Measurements from ENCODE around the gene SMG1.

The SMG1 gene

DNA sequence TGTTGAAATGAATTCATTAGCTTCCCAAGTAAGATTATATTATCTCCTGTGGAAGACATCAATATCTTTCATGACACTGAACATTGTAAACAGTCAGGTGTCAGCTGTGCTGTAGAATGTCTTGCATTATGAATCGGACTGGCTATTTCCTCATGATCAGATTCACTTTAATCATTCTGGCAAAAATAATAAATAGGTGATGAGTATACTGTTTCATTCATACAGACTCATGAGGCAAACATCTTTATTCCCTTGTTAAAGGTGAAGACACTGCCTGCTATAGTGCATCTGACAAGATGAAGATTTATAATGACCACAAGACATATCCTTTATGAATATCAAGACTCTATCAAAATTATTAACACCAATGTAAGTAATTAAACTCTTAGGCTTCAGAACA lies 73.6 kb downstream of the SMG1 start:
- DNase-seq (ENCODE audit: low read depth, low spot score), result no peak

GRCh38 chr16:18846416-18846815 lies 79.8 kb downstream of the SMG1 start:
- no peak for DNase-seq (ENCODE audit: low read depth, low spot score)

- no peak for DNase-seq (ENCODE audit: low read depth, low spot score)
Observed at GRCh38 chr16:18842565-18842964, 83.6 kb downstream of the SMG1 start.

- DNase-seq (ENCODE audit: low read depth, low spot score), result no peak
Observed at GRCh38 chr16:18841833-18842525, 84.2 kb downstream of the SMG1 start.

DNA sequence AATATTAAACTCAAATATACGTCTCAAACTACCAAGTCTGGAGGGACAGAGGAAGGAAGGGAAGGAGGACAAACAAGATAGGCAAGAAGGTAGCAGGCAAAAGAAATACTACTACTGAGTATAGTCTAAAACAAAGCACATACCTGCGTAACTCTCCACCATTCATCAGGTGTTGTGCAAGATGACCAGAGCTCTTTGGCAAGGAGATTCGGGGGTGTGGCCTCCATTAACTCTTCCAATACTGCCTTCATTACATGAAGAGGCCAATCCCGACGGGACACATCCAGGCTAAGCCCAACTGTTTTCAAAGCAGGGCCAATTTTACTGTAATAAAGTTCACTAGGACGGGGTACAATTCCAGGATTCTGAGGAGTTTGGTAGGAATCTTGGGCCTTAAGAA lies 86.7 kb downstream of the SMG1 start:
- DNase-seq (ENCODE audit: low read depth, low spot score), result no peak

GRCh38 chr16:18836702-18837101 lies 89.5 kb downstream of the SMG1 start:
- DNase-seq (ENCODE audit: low read depth, low spot score), result no peak

DNA sequence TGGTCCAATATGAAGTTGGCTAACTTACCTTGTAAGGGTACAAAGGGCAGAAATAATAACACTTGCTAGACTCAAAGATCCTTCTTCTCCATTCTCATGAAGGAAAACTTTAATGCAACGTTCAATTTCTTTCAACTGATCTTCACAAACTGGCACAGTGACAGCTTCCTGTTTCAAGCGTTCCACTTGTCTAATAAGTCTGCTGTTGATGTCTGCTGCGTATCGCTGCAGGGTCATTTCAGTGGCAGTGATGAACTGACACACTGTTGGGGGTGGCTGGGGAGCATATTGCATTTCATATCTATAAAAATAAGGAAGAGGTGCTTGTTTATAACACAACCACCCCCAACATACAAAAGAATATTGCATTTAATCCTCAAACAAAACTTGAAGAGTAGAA lies 91.3 kb downstream of the SMG1 start:
- no peak for DNase-seq (ENCODE audit: low read depth, low spot score)

DNA sequence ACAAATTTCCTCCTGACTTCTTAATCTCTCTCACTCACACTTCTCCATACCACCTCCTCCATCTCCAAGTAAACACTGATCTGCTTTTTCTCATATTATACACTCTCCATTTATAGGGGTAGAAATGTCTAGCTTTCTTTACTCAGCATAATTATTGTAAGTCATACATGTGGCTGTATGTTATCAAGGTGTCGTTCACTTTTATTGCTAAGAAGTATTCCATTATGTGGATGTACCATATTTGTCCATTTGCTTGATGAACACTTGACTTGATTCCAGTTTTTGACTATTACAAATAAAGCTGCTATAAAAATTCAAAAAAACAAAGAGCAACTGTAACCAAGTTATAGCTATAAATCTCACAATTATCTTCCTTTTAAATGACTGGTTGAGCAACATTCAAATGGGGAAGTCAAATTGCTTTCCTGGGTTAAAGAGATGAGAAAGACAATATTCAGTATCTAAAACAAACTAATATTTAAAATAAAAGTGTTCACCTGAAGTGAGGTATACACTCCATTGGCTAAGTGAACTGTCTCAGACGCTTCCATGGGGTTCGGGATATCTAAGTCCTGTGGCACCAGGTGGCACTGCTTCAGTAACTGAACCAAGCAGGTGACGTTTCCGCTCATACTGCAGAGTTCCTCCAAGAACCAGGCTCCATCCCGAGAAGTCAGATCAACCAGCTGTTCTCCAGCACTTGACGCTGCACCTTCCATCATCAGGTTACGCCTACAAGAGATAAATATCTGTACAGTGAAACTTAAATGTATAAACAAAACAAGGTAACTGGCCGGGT lies 92.3 kb downstream of the SMG1 start:
- DNase-seq (ENCODE audit: low read depth, low spot score), result no peak

DNA sequence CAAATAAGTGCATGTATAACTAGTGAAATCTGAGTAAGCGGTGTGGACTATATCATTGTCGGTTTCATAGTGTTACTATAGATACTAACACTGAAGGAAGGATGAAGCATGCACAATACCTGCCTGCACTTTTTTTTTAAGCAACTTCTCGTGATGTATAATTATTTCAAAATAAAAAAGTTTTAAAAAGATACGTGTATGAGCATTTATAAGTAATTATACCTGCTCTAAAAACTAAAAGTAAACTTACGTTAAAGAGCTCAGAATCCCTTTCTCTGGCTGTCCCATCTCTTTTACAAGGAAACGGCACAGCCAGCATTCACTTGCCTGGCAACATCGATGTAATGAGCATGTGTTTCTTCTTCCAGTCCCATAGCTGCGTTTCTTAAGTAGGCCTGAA lies 93.6 kb downstream of the SMG1 start:
- DNase-seq (ENCODE audit: low read depth, low spot score), result no peak

GRCh38 chr16:18832006-18832405 lies 94.2 kb downstream of the SMG1 start:
- no peak for DNase-seq (ENCODE audit: low read depth, low spot score)

- DNase-seq (ENCODE audit: low read depth, low spot score), result no peak
Observed at GRCh38 chr16:18829251-18829650, 97.0 kb downstream of the SMG1 start.

DNA sequence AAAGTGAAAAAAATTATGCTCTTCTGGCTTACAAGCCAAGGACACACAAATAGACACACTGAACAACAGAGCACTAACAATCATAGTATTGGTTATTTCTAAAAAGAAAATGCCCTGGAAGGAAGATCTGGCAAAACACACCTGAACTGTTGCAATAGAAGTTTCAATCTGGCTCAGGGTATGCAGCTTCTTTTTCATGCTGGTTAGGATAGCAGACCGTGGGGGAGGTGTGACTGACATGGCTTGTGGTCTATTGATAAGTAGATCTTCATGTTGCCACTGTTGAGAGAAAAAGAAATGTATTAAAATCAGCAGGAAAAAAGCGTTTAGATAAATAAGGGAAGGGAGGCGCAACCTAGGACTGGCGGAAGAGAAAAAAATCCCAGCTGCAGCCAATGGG lies 98.3 kb downstream of the SMG1 start:
- no peak for DNase-seq (ENCODE audit: low read depth, low spot score)

- no peak for DNase-seq (ENCODE audit: low read depth, low spot score)
Observed at GRCh38 chr16:18816286-18816685, 109.9 kb downstream of the SMG1 start.

- no peak for DNase-seq (ENCODE audit: low read depth, low spot score)
Observed at GRCh38 chr16:18811925-18812324, 114.3 kb downstream of the SMG1 start.

GRCh38 chr16:18809165-18809564 lies 117.0 kb downstream of the SMG1 start:
- DNase-seq (ENCODE audit: low read depth, low spot score), result no peak

DNA sequence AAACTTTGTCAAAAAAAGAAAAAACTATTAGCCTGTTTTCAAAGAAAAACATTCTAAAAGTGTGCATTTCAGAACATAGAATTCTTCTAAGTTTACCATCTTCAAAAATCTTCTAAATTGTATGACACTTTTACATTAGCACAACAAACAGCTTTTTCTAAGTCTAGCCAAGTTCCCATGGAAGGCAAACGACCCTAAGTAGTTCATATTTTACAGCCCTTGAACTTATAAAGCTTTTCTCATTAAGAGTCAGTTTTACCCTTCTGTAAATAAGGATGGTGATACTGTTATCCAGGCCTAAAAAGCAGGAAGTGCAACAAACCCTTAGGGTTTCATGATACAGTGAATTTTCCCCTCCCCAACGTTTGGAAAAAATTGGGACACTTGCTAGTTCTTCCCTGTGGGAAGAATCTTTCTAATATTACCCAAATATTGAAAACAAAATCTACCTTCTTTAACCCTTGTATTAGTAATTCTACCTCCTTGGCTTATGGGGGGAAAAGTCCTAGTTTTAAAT lies 120.9 kb downstream of the SMG1 start:
- DNase-seq (ENCODE audit: low read depth, low spot score), result no peak

- DNase-seq (ENCODE audit: low read depth, low spot score), result no peak
Observed at GRCh38 chr16:18804540-18804939, 121.7 kb downstream of the SMG1 start.

DNA sequence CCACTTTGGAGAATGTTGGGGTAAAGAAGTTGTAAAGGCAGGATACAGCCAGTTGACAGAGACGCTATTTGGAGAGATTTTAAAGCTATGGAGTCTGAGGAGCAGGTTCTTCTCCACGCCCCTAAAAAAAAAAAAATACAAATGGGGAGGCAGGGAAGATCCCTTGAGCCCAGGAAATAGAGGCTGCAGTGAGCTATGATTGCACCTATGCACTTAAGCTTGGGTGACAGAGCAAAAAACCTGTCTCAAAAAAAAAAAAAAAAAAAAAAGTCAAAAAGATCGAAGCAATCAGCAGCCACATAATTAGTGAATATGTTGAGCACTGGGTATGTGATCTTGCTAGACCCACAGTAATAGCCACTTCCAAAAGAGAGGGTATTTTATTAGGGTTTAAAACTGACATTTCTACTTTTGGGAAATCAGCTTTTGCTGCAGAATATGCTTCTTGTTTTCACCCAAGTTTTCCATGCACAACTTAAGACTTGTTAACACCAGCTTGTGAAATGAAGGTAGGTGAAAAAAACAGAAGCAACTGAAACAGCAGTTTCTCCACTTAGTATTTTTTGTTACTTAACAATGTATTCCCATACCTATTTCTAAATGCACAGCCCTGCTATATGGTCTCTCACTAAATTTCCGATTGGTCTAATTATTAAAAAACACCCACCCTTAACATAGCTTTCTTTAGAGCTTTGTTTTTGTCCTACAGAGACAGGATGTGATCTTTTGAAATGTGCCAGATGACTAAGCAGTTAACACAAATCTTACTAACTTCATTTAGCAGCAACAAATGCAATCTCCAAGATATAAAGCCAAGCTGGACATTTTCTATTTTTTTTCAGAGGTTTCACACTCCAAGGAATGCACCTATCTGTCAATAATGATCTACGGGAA lies 122.4 kb downstream of the SMG1 start:
- DNase-seq (ENCODE audit: low read depth, low spot score), result no peak

DNA sequence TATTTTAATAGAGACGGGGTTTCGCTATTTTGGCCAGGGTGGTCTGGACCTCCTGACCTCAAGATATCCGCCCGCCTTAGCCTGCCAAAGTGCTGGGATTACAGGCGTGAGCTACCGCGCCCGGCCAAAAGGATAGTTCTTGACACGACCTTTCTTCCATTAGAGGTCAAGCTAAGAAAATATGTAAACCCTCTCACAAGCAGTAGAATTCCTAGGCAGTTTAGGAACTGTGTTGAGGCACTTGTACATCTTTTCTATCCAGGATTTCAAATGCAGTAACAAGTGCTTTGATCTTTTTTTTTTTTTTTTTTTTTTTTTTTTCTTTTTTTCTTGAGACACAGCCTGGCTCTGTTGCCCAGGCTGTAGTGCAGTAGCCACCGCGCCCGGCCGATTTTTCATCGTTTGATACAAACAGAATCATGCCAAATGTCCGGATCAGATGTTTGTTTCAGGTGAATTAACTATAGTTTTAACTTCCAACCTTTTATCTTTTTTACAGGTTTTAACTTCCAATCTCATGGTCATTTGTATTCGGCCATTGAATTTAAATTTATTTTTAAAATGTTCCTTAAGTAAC lies 123.4 kb downstream of the SMG1 start:
- DNase-seq (ENCODE audit: low read depth, low spot score), result no peak

- DNase-seq (ENCODE audit: low read depth, low spot score), result peak; percentile 99
Observed at GRCh38 chr16:18801145-18801972, 124.8 kb downstream of the SMG1 start, which contains the start of gene ARL6IP1. Gene ARL6IP1 (minus strand): TSS chr16:18801549. CDS start chr16:18801466, 83 bp downstream.

- DNase-seq (ENCODE audit: low read depth, low spot score), result no peak
Observed at GRCh38 chr16:18800775-18801144, 125.4 kb downstream of the SMG1 start.
